ENCODE results near the gene GTF2IRD2.
"Not testable (repeated sequence)": the region's sequence is repeated elsewhere in the genome, so short reads cannot be mapped to it uniquely, and the experiment has no call there.

DNA sequence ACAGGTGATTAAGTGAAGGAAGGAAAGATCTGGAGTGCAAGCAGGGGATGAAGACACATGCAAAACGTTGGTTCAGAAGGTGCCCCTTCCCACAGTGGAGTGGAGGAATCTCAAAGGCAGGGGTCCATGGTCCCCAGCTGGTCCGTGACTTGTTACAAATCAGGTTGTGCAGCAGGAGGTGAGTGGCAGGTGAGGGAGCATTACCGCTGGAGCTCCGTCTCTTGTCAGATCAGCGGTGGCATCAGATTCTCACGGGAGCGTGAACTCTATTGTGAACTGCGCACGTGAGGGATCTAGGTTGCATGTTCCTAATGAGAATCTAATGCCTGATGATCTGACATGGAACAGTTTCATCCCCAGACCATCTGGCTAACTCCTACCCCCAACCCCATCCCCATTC is 21.1 kb upstream of the GTF2IRD2 start:
- not testable (repeated sequence) for TF ChIP-seq POLR2A, POLR2AphosphoS5 (IDR thresholded peaks at IDR 0.05)
- TF ChIP-seq, protein P1, sequence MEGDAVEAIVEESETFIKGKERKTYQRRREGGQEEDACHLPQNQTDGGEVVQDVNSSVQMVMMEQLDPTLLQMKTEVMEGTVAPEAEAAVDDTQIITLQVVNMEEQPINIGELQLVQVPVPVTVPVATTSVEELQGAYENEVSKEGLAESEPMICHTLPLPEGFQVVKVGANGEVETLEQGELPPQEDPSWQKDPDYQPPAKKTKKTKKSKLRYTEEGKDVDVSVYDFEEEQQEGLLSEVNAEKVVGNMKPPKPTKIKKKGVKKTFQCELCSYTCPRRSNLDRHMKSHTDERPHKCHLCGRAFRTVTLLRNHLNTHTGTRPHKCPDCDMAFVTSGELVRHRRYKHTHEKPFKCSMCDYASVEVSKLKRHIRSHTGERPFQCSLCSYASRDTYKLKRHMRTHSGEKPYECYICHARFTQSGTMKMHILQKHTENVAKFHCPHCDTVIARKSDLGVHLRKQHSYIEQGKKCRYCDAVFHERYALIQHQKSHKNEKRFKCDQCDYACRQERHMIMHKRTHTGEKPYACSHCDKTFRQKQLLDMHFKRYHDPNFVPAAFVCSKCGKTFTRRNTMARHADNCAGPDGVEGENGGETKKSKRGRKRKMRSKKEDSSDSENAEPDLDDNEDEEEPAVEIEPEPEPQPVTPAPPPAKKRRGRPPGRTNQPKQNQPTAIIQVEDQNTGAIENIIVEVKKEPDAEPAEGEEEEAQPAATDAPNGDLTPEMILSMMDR (IDR thresholded peaks at IDR 0.05), result not testable (repeated sequence)
